GM23338 (cell line): ENCODE results near the gene GLS. TPM values are rescaled to one million over a fixed set of nuclear protein-coding genes. Genes with fewer than 3 reads are reported as not detected.

ENCODE experiments used
- ZNF114 ChIP-seq: fragments of 250-450 bp; sonication (Bioruptor Pico); IDR thresholded peaks from 2 replicates; pipeline ENCODE4 v1.5.0; 2020; ENCODE audit warnings: mild to moderate bottlenecking, moderate library complexity
- polyA plus RNA-seq: library from polyadenylated mRNA; unstranded; fragments of >200 nt; fragmentation: Nextera tagmentation; extraction: Ambion mirVana; gene quantifications from 2 replicates; pipeline ENCODE4 v1.2.1, GENCODE V29; 2016
- total RNA-seq: library from RNA; depleted of rRNA; stranded (reverse); fragments of >200 nt; shearing (Covaris generic); gene quantifications from 2 replicates; pipeline ENCODE4 v1.2.3, GENCODE V29; 2014
- TF ChIP-seq, protein P1 (sequence below): fragments of 250-450 bp; sonication (Bioruptor Pico); IDR thresholded peaks from 2 replicates; pipeline ENCODE4 v1.5.0; 2020; ENCODE audit warnings: mild to moderate bottlenecking, moderate library complexity
- TF ChIP-seq, protein P2 (sequence below): IDR thresholded peaks from 2 replicates; pipeline ENCODE4 v1.6.1; 2016; ENCODE audit warnings: antibody characterized with exemption
- TF ChIP-seq, protein P3 (sequence below): IDR thresholded peaks from one replicate; pipeline ENCODE4 v1.6.1; 2018; ENCODE audit warnings: antibody characterized with exemption; ENCODE audit not compliant: unreplicated experiment

GLS gene
- total and polyA plus RNA-seq, 2 experiments from 2014 or later: 38.1 to 172 TPM

DNA sequence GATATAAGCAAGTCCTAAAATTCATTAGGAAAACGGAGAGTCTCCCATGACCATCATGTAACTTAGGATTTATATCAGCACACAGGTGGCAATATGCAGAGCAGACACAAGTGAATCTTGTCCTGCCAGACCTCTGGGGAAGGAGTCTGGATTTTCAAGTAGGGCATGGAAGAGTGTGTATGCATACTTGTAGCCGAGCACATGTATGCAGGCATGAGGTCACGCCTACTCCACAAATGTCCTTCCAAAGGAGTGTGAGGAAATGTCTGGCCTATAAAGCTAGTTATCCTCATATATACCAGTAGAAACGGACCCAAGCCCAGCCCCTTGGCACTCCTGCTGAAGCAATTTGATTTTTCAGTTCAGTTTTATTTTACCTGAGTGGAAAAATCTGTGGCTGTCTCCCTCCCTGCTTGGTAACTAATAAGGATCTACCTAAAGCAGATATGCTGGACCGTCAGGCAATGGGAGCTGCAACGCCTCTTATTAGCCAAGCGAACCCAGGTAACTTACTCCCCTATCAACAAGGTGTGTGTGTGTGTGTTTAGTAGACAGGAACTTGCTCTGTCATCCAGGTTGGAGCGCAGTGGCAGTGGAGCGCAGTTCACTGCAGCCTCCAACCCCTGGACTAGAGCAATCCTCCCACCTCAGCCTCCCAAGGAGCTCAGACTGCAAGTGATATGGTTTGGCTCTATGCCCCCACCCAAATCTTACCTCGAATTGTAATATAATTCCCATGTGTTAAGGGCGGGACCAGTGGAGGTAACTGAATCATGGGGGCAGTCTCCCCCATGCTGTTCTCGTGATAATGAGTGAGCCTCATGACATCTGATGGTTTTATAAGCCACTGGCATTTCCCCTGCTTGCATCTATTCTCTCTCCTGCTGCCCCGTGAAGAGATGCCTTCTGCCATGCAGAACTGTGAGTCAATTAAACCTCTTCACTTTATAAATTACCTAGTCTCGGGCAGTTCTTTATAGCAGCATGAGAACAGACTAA, 130.6 kb downstream of the GLS start (continued):
- TF ChIP-seq, protein P1, sequence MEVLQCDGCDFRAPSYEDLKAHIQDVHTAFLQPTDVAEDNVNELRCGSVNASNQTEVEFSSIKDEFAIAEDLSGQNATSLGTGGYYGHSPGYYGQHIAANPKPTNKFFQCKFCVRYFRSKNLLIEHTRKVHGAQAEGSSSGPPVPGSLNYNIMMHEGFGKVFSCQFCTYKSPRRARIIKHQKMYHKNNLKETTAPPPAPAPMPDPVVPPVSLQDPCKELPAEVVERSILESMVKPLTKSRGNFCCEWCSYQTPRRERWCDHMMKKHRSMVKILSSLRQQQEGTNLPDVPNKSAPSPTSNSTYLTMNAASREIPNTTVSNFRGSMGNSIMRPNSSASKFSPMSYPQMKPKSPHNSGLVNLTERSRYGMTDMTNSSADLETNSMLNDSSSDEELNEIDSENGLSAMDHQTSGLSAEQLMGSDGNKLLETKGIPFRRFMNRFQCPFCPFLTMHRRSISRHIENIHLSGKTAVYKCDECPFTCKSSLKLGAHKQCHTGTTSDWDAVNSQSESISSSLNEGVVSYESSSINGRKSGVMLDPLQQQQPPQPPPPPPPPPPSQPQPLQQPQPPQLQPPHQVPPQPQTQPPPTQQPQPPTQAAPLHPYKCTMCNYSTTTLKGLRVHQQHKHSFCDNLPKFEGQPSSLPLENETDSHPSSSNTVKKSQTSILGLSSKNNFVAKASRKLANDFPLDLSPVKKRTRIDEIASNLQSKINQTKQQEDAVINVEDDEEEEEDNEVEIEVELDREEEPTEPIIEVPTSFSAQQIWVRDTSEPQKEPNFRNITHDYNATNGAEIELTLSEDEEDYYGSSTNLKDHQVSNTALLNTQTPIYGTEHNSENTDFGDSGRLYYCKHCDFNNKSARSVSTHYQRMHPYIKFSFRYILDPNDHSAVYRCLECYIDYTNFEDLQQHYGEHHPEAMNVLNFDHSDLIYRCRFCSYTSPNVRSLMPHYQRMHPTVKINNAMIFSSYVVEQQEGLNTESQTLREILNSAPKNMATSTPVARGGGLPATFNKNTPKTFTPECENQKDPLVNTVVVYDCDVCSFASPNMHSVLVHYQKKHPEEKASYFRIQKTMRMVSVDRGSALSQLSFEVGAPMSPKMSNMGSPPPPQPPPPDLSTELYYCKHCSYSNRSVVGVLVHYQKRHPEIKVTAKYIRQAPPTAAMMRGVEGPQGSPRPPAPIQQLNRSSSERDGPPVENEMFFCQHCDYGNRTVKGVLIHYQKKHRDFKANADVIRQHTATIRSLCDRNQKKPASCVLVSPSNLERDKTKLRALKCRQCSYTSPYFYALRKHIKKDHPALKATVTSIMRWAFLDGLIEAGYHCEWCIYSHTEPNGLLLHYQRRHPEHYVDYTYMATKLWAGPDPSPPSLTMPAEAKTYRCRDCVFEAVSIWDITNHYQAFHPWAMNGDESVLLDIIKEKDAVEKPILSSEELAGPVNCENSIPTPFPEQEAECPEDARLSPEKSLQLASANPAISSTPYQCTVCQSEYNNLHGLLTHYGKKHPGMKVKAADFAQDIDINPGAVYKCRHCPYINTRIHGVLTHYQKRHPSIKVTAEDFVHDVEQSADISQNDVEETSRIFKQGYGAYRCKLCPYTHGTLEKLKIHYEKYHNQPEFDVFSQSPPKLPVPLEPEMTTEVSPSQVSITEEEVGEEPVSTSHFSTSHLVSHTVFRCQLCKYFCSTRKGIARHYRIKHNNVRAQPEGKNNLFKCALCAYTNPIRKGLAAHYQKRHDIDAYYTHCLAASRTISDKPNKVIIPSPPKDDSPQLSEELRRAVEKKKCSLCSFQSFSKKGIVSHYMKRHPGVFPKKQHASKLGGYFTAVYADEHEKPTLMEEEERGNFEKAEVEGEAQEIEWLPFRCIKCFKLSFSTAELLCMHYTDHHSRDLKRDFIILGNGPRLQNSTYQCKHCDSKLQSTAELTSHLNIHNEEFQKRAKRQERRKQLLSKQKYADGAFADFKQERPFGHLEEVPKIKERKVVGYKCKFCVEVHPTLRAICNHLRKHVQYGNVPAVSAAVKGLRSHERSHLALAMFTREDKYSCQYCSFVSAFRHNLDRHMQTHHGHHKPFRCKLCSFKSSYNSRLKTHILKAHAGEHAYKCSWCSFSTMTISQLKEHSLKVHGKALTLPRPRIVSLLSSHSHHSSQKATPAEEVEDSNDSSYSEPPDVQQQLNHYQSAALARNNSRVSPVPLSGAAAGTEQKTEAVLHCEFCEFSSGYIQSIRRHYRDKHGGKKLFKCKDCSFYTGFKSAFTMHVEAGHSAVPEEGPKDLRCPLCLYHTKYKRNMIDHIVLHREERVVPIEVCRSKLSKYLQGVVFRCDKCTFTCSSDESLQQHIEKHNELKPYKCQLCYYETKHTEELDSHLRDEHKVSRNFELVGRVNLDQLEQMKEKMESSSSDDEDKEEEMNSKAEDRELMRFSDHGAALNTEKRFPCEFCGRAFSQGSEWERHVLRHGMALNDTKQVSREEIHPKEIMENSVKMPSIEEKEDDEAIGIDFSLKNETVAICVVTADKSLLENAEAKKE (CRISPR knock-in tag): no peak
- TF ChIP-seq, protein P2, sequence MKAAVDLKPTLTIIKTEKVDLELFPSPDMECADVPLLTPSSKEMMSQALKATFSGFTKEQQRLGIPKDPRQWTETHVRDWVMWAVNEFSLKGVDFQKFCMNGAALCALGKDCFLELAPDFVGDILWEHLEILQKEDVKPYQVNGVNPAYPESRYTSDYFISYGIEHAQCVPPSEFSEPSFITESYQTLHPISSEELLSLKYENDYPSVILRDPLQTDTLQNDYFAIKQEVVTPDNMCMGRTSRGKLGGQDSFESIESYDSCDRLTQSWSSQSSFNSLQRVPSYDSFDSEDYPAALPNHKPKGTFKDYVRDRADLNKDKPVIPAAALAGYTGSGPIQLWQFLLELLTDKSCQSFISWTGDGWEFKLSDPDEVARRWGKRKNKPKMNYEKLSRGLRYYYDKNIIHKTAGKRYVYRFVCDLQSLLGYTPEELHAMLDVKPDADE: no peak
- TF ChIP-seq, protein P3, sequence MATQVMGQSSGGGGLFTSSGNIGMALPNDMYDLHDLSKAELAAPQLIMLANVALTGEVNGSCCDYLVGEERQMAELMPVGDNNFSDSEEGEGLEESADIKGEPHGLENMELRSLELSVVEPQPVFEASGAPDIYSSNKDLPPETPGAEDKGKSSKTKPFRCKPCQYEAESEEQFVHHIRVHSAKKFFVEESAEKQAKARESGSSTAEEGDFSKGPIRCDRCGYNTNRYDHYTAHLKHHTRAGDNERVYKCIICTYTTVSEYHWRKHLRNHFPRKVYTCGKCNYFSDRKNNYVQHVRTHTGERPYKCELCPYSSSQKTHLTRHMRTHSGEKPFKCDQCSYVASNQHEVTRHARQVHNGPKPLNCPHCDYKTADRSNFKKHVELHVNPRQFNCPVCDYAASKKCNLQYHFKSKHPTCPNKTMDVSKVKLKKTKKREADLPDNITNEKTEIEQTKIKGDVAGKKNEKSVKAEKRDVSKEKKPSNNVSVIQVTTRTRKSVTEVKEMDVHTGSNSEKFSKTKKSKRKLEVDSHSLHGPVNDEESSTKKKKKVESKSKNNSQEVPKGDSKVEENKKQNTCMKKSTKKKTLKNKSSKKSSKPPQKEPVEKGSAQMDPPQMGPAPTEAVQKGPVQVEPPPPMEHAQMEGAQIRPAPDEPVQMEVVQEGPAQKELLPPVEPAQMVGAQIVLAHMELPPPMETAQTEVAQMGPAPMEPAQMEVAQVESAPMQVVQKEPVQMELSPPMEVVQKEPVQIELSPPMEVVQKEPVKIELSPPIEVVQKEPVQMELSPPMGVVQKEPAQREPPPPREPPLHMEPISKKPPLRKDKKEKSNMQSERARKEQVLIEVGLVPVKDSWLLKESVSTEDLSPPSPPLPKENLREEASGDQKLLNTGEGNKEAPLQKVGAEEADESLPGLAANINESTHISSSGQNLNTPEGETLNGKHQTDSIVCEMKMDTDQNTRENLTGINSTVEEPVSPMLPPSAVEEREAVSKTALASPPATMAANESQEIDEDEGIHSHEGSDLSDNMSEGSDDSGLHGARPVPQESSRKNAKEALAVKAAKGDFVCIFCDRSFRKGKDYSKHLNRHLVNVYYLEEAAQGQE: no peak
- TF ChIP-seq ZNF114 (CRISPR knock-in tag): no peak
